LHCN-M2 (cell line): ENCODE measurements around the gene KCTD4. TPM values are rescaled to one million over a fixed set of nuclear protein-coding genes. Genes with fewer than 3 reads are reported as not detected.
A peak's percentile ranks its signal among the peaks of the same experiment; 100 is the strongest.

Source experiments
- DNase-seq: peaks from one replicate; pipeline ENCODE4 v3.0.0-alpha.2; 2012; ENCODE audit warnings: low read depth
- total RNA-seq: library from RNA; depleted of rRNA; stranded (reverse); fragments of >200 nt; gene quantifications from 2 replicates; pipeline ENCODE4 v1.2.3, GENCODE V29; 2014; rRNA removed

The KCTD4 gene
- total RNA-seq, 1 experiment from 2014 or later, result not detected

GRCh38 chr13:45178349-45179162 lies 22.3 kb downstream of the KCTD4 start:
- peak; percentile 90 for DNase-seq

- DNase-seq, result no peak
Measured at GRCh38 chr13:45174478-45174877, 26.4 kb downstream of the KCTD4 start.

DNA sequence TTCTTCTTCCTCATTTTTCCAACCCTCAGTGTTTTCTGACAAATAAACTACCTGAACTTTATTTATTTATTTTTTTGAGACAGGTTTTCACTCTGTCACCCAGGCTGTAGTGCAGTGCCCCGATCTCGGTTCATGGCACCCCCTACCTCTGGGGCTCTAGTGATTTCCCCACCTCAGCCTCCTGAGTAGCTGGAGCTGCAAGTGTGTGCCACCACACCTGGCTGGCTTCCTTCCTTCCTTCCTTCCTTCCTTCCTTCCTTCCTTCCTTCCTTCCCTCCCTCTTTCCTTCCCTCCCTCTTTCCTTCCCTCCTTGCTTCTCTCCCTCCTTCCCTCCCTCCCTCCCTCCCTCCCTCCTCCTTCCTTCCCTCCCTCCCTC lies 32.3 kb downstream of the KCTD4 start:
- DNase-seq, result no peak

DNA sequence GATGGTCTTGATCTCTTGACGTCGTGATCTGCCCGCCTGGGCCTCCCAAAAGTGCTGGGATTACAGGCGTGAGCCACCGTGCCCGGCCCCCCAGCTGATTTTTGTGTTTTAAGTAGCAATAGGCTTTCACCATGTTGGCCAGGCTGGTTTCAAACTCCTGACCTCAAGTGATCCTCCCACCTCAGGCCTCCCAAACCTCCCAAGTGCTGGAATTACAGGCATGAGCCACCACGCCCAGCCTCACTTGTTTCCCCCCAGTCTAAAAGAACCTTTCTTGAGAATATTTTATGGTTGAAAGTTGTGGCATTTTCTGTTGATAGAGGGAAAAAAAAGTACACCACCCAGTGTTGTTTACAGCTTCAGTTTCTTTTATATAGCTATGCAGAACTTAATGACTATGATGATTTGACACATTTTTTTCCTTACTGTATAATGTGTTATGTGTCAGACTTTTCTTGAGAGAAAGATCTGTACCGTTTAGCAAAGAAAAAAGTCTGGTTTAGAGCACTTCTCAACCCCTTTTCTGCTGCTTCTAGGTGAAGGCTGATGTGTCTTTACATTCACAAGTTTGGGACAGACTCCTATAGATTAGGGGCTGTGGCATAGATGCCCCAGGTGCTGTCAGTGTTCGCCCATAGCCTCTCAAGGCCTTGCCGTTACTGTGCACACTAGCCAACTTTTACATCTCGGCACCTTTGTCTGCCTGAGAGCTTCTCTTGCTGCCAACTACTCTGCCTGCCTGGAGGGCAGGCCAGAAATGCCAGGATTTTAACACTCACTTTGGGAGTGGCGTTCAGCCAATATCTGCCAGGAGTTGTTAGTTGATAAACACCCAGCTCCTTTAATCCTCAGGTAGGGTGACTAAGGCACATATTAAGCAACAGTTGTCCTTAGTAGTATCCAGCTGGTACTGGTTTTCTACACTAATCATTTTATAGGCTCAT lies 33.0 kb downstream of the KCTD4 start:
- DNase-seq, result peak; percentile 41

DNA sequence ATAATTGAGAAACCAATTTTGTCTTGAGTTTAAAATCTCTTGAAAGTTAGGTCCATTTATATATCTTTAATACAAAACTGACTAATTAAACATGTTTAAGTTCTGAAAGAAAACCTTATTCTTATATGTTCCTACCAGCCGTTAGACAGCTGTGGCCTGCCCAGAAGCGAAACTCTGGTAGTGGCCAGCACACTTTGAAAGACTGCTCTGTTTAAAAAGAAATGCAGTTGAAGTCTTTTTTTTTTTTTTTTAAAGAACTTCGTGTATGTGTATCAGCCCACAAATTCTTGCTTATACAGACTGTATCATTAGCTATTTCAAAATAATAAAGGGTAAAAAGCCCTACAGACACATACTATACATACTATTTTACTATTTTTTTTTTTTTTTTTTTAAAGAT lies 34.0 kb downstream of the KCTD4 start:
- DNase-seq, result no peak

DNA sequence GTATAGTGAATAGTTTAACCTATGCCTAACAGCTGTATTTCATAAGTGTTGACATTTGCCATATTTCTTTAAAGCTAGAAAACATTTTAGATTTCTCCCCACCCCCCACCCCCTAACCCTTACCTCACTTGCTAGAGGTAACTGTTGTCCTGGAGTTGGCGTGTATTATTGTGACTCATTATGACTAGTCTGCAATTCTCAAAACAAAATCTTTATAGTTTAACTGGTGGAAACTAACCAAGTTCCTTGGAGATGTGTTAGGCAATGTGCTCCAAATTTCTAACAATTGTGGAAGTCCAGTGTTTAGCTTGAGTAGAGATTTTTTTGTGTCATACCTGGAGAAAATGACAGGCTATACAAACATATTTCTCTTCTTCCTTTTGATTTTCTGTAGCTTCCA lies 38.0 kb downstream of the KCTD4 start:
- peak; percentile 86 for DNase-seq

GRCh38 chr13:45162194-45162593 lies 38.7 kb downstream of the KCTD4 start:
- DNase-seq, result peak; percentile 36

DNA sequence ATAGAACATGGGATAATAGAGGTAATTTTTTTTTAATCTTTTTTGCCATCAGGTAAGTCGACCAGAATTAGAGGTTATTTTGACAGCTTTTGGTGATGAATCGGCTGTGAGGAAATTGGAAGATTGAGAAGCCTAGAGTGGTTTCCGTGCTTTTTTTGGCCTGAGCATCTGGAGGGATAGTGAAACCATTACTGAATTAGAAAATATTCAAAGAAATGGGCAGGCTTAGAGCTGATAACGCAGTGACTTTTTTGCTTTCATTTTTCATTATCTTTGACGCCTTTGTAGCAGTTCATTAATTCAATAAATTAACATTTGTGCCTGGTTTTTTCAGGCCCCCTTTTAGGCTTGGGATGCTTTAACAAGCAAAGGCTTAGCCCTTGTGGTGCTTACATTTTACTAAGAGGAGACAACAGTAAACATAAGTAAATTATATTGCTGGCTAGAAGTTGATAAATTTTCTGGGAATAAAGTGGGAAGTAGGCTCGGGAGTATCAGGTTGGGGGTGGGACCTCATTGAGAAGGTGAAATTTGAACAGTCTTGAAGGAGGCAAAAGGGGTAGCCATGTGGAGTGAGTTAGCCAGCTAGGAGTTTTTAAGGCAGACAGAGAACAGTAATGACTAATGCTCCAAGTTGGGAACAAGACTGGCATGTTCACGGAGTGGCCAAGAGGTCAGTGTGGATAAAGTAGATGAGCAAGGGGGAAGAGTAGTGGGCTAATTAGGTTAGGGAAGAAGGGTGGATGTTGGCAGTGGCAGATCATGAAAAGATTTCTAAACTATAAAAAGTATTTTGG lies 44.1 kb downstream of the KCTD4 start:
- DNase-seq, result no peak

DNA sequence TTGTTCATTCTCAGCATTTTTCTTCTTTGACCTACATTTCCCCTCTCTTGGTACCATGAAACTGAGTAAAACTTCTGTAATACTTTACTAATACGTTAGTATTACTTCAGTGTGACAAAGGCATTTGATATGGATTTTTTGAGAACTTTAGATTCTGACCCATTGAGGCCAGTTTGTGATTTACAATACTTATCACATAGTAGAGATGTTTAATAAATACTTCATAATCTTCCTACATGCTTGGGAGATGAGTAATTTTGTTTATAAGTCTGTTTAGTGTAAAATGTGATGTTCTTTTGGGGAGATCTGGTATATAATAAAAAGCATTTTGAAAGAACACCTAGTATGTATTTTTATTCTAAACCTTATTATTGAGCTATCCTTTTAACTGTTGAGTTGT lies 50.9 kb downstream of the KCTD4 start:
- no peak for DNase-seq

DNA sequence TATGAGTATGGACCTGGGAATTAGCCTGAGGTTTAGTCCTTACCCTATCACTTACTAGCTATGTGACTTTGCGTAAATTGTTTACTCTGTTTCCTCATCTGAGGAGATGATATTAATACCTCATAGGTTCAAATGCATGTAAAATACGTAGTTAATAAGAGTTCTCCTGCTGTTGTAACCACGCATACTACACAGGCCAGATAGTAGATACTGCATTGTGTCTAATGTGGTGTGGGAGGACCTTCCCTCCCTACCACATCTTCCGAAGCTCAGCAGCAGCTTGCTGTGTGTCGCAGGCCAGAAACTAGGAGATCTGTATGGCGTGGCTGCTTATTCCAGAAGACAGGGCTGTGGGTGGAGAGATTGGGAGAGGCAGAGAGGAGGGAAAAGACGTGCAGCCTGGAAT lies 57.5 kb downstream of the KCTD4 start:
- DNase-seq, result no peak

Other genes with a start within 250 kb of the KCTD4 start
- 4.0 and 4.1 TPM in 2 replicates for gene NUFIP1, start 211.6 kb downstream of the KCTD4 start, total RNA-seq
- 24.4 and 25.3 TPM in 2 replicates for gene GPALPP1, start 211.5 kb downstream of the KCTD4 start, total RNA-seq
- gene GTF2F2, start 80.5 kb downstream of the KCTD4 start, total RNA-seq, result 65.4 and 66.6 TPM in 2 replicates
- gene TPT1, start 140.1 kb upstream of the KCTD4 start, total RNA-seq, result 1,773 and 1,961 TPM in 2 replicates
- gene SLC25A30, start 217.3 kb upstream of the KCTD4 start, total RNA-seq, result 9.2 and 14.2 TPM in 2 replicates